Natural killer cell (primary cell): Measurements from ENCODE around the gene ELMO1. TPM values are rescaled to one million over a fixed set of nuclear protein-coding genes. Genes with fewer than 3 reads are reported as not detected.

Experiments used
- ATAC-seq, 3 donors: fragments of 150-1000 bp in 2 of 3; fragments of 200-7000 bp in 1 of 3; cut with Tn5 transposase; 1 replicate in 1 of 3; 2 replicates in 2 of 3; pipeline ENCODE4 v1.10.0; 2021; ENCODE audit warnings: mild to moderate bottlenecking in 2 of 3, moderate library complexity in 2 of 3
- DNase-seq, 2 donors: peaks; one replicate each; pipeline versions ENCODE4 v3.0.0 to v3.0.0-alpha.2; 2013 to 2021; ENCODE audit warnings: mixed read lengths in 1 of 2
- H3K27ac ChIP-seq: one replicate; pipeline ENCODE4 v1.5.1; 2013; ENCODE audit warnings: mild to moderate bottlenecking, low read length
- H3K27me3 ChIP-seq: one replicate; pipeline ENCODE4 v1.6.1; 2013; ENCODE audit warnings: low read length; ENCODE audit not compliant: control insufficient read depth, insufficient read depth
- H3K36me3 ChIP-seq: one replicate; pipeline ENCODE4 v1.6.1; 2013; ENCODE audit warnings: low read length; ENCODE audit not compliant: control insufficient read depth, insufficient read depth
- H3K4me1 ChIP-seq: one replicate; pipeline ENCODE4 v1.6.1; 2013; ENCODE audit warnings: low read length; ENCODE audit not compliant: control insufficient read depth, insufficient read depth
- H3K4me3 ChIP-seq: one replicate; pipeline ENCODE4 v1.5.1; 2013; ENCODE audit warnings: low read length
- H3K9me3 ChIP-seq: one replicate; pipeline ENCODE4 v1.6.1; 2013; ENCODE audit warnings: low read length; ENCODE audit not compliant: control insufficient read depth, insufficient read depth
- H3K27ac Mint-ChIP-seq, 2 donors: one replicate each; pipeline ENCODE4 v1.8.0; 2022; ENCODE audit warnings: mild to moderate bottlenecking in 2 of 2, mixed read lengths in 2 of 2, moderate library complexity in 1 of 2
- H3K27me3 Mint-ChIP-seq, 2 donors: one replicate each; pipeline ENCODE4 v1.8.0; 2022; ENCODE audit warnings: low read depth in 2 of 2, mixed read lengths in 2 of 2
- H3K36me3 Mint-ChIP-seq: one replicate; pipeline ENCODE4 v1.8.0; 2022; ENCODE audit warnings: mixed read lengths
- H3K4me1 Mint-ChIP-seq, 2 donors: one replicate each; pipeline ENCODE4 v1.8.0; 2022; ENCODE audit warnings: mixed read lengths in 2 of 2
- H3K4me3 Mint-ChIP-seq: one replicate; pipeline ENCODE4 v1.8.0; 2022; ENCODE audit warnings: mild to moderate bottlenecking, moderate library complexity, mixed read lengths
- H3K9me3 Mint-ChIP-seq, 2 donors: one replicate each; pipeline ENCODE4 v1.8.0; 2022; ENCODE audit warnings: mixed read lengths in 2 of 2
- CTCF ChIP-seq: fragments of 200-600 bp; IDR thresholded peaks from one replicate; pipeline ENCODE4 v1.8.0; 2022; ENCODE audit warnings: antibody characterized with exemption
- WGBS: methylation state at CpG from one replicate; pipeline ENCODE4 v1.1.7; 2013; ENCODE audit warnings: missing lambda C conversion rate; ENCODE audit not compliant: insufficient coverage; 5-methylcytosine and 5-hydroxymethylcytosine counted together
- intact Hi-C: fragments of 100-400 bp; cut with micrococcal nuclease; formaldehyde crosslinking; loops from one replicate; pipeline ENCODE4 v1.14.2; 2022
- total RNA-seq, 4 donors: library from RNA; stranded (reverse); fragments of 120-200 nt in 1 of 4; gene quantifications; one replicate each; pipeline versions ENCODE4 v1.2.3 to v1.2.4, GENCODE V29; 2013 to 2022

Gene ELMO1
- total RNA-seq, 3 donors from 2014 or later (not counting 1 experiment from before 2014, with no cell fraction given), result 127 to 147 (median 130) TPM

GRCh38 chr7:36827726-36828703 is 620.6 kb downstream of the ELMO1 start:
- ATAC-seq (no peak), DNase-seq (no peak)
- intact Hi-C loops, result no loop called here
- no peak overlapping the region for H3K27ac Mint-ChIP-seq
- no peaks in the 10 kb centered on the region for H3K27me3 Mint-ChIP-seq
- no peaks in the 10 kb centered on the region for H3K9me3 Mint-ChIP-seq
- no peak for TF ChIP-seq CTCF
- no peaks in the 10 kb centered on the region for H3K36me3 Mint-ChIP-seq
- WGBS, result 94% methylated on average over 7 of the region's 8 CpGs
- no peak overlapping the region for H3K4me3 Mint-ChIP-seq
- no peak overlapping the region for H3K27ac ChIP-seq
- no peaks in the 10 kb centered on the region for H3K27me3 ChIP-seq
- no peaks in the 10 kb centered on the region for H3K36me3 ChIP-seq
- no peak overlapping the region for H3K4me3 ChIP-seq
- H3K9me3 ChIP-seq, result no peaks in the 10 kb centered on the region
- no peaks in the 10 kb centered on the region for H3K4me1 ChIP-seq
- H3K4me1 Mint-ChIP-seq, result peaks cover 25 to 29% of the 10 kb centered on the region in 2 donors

DNA sequence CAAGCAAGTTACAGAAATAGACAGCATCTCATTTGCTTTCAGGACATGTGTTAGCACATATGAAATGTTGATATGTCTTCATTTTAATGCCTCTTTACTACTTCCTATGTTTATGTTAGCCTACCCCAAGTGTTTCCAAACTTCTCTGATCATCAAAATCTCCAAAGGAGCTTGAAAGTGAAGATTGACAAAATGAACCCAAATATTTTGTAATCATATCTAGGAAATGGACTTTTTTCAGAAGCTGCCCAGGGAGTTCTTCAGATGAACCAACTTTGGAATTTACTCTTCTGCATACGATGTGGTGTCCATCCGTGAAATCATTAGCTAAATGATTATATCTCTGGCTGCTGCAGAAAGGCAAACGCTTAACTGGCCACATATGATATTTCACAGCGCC is 623.2 kb downstream of the ELMO1 start:
- Mint-ChIP-seq H3K9me3 (no peaks in the 10 kb centered on the region), H3K27ac (no peak overlapping the region), H3K4me1 (peaks cover 19 to 21% of the 10 kb centered on the region in 2 donors), H3K36me3 (peaks cover 6% of the 10 kb centered on the region), H3K4me3 (no peak overlapping the region), H3K27me3 (no peaks in the 10 kb centered on the region)
- no peak for DNase-seq
- no peaks in the 10 kb centered on the region for H3K9me3 ChIP-seq
- no peak overlapping the region for H3K27ac ChIP-seq
- no peaks in the 10 kb centered on the region for H3K27me3 ChIP-seq
- H3K4me1 ChIP-seq, result no peaks in the 10 kb centered on the region
- ATAC-seq, result no peak
- intact Hi-C loops, result no loop called here
- H3K4me3 ChIP-seq, result no peak overlapping the region
- no peak for TF ChIP-seq CTCF
- 94% methylated on average over 4 of the region's 4 CpGs for WGBS
- H3K36me3 ChIP-seq, result no peaks in the 10 kb centered on the region

- intact Hi-C loops, result no loop called here
- no peaks in the 10 kb centered on the region for H3K9me3 Mint-ChIP-seq
- DNase-seq, result no peak
Measured at GRCh38 chr7:36823353-36823752, 625.3 kb downstream of the ELMO1 start.

More at GRCh38 chr7:36823353-36823752, 625.3 kb downstream of the ELMO1 start:
- Histone ChIP-seq H3K36me3 (no peaks in the 10 kb centered on the region), H3K4me1 (no peaks in the 10 kb centered on the region), H3K4me3 (no peak overlapping the region), H3K27me3 (no peaks in the 10 kb centered on the region), H3K27ac (no peak overlapping the region), H3K9me3 (no peaks in the 10 kb centered on the region)
- ATAC-seq, result no peak
- WGBS, result 94% methylated on average over 9 of the region's 9 CpGs
- H3K4me3 Mint-ChIP-seq, result no peak overlapping the region
- H3K27me3 Mint-ChIP-seq, result no peaks in the 10 kb centered on the region
- H3K27ac Mint-ChIP-seq, result no peak overlapping the region
- H3K4me1 Mint-ChIP-seq, result peaks cover 10 to 12% of the 10 kb centered on the region in 2 donors
- TF ChIP-seq CTCF, result no peak
- peaks cover 7% of the 10 kb centered on the region for H3K36me3 Mint-ChIP-seq
